ENCODE results near the gene HES7. TPM values are rescaled to one million over a fixed set of nuclear protein-coding genes. Genes with fewer than 3 reads are reported as not detected.

HES7 gene
- total and polyA plus RNA-seq, 9 of the 15 experiments (the other 6 are each of a cell fraction or from before 2014, with no cell fraction given) = 0.03 to 1.7 (median 0.14) TPM; not detected in 1

DNA sequence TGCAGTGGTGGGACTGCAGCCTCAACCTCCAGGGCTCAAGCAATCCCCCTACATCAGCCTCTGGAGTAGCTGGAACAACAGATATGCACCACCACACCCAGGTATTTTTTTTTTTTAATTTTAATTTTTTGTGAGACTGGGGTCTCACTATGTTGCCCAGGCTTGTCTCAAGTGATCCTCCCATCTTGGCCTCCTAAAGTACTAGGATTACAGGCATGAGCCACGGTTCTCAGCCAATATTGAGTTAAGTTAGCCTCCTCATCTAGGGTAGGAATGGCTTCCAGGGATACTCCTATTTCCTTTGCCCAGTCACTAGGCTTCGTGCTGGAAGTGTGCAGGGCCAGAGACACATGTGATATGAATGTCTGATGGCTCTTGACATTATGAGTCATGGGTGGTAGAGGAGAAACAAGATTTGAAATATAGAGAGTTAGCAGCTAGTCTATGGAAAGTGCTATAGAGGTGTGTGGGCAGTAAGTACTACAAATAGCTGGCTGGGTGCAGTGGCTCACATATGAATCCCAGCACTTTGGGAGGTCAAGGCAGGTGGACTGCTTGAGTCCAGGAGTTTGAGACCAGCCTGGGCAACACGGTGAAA is 8.0 kb upstream of the HES7 start:
- Histone ChIP-seq H3K9me1 (ENCODE audit: control insufficient read depth, insufficient read depth, low read length) (no peaks in the 10 kb centered on the region), H3K9ac (ENCODE audit: insufficient read depth in 1 of 2, low read depth in 2 of 2, low read length in 2 of 2) (no peak overlapping the region), H3K4me3 (no peak overlapping the region), H3K9me3 (replicated peaks; ENCODE audit: control insufficient read depth, insufficient read depth, low read depth, low read length) (no peaks in the 10 kb centered on the region), H3K27ac (ENCODE audit: extremely low read depth, low read depth, low read length) (no peak overlapping the region), H3K36me3 (ENCODE audit: control insufficient read depth, insufficient read depth, low read length) (no peaks in the 10 kb centered on the region), H4K20me1 (replicated peaks; ENCODE audit: control insufficient read depth, insufficient read depth, low read length) (no peaks in the 10 kb centered on the region), H2AFZ (ENCODE audit: low read depth, low read length) (no peak overlapping the region), H3K4me2 (ENCODE audit: insufficient read depth, low read length) (no peak overlapping the region), H3K4me1 (replicated peaks in 1 of 2; ENCODE audit: control insufficient read depth in 2 of 2, insufficient read depth in 2 of 2, low read length in 2 of 2) (peaks cover 3 to 15% of the 10 kb centered on the region in 2 experiments; a peak in 3 of 5 replicates), H3K79me2 (ENCODE audit: control insufficient read depth, insufficient read depth, low read length) (no peaks in the 10 kb centered on the region), H3K27me3 (ENCODE audit: control insufficient read depth in 2 of 2, insufficient read depth in 2 of 2, low read length in 2 of 2) (no peaks in the 10 kb centered on the region)
- ATAC-seq (no peak), DNase-seq (ENCODE audit: extremely low read depth in 1 of 4, low spot score in 3 of 4) (no peak), FAIRE-seq (no peak)
- TF ChIP-seq ZNF121 (CRISPR knock-in tag; conservative IDR thresholded peaks at IDR 0.05) (peak; percentile 72), KDM1A (IDR thresholded peaks at IDR 0.05) (no peak), KHSRP (IDR thresholded peaks at IDR 0.05) (no peak)
- in situ Hi-C loops (cut with MboI) (no loop called here), intact Hi-C loops (cut with micrococcal nuclease) (no loop called here)
- WGBS (ENCODE audit: insufficient coverage, low coverage, missing lambda C conversion rate) = 15% methylated on average over 2 of the region's 3 CpGs
- BruUV-seq (replicated peaks) = no TSS peak
- CTCF ChIA-PET (ENCODE audit: low intra/inter-chr PET ratio) = no interaction called here
- POLR2A ChIA-PET = interaction anchor here (0.6 to 1.5 kb wide), 4 partner anchors 25 to 251 kb away, joined by 3 to 5 read pairs (median 4); partner anchors contain the start of gene BORCS6

DNA sequence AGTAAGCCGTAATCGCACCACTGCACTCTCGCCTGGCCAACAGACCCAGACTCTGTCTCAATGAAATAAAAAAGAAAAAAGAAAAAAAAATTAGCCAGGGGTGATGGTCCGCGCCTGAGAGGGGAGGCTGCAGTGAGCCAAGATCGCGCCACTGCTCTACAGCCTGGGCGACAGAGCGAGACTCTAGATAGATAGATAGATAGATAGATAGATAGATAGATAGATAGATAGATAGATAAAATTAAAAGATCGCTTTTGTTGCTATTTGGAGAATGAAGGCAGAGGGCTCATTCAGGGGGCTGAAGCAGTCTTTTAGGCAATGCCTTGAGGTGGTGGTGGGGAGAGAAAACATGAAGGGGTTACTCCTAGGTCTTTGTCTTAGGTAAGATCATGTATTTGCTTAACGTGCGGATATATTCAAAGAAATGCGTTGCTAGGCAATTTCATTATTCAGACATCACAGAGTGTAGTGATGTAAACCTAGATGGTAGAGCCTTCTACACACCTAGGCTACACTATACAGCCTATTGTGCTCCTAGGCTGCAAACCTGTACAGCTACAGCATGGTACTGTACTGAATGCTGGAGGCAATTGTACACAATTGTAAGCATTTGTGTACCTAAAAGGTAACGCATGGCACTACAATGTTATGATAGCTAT is 4.3 kb upstream of the HES7 start:
- no peaks in the 10 kb centered on the region for H3K79me2 ChIP-seq (ENCODE audit: control insufficient read depth, insufficient read depth, low read length)
- DNase-seq (ENCODE audit: extremely low read depth in 1 of 4, low spot score in 3 of 4) (no peak), ATAC-seq (no peak), FAIRE-seq (no peak)
- 38% methylated on average over 10 of the region's 14 CpGs for WGBS (ENCODE audit: insufficient coverage, low coverage, missing lambda C conversion rate)
- no peaks in the 10 kb centered on the region; the same call in 1 of the 2 replicates for H4K20me1 ChIP-seq (replicated peaks; ENCODE audit: control insufficient read depth, insufficient read depth, low read length)
- no peaks in the 10 kb centered on the region for H3K9me1 ChIP-seq (ENCODE audit: control insufficient read depth, insufficient read depth, low read length)
- H3K36me3 ChIP-seq (ENCODE audit: control insufficient read depth, insufficient read depth, low read length) = no peaks in the 10 kb centered on the region
- ChIA-PET CTCF (ENCODE audit: low intra/inter-chr PET ratio) (no interaction called here), POLR2A (no interaction called here)
- H3K4me2 ChIP-seq (ENCODE audit: insufficient read depth, low read length) = no peak overlapping the region
- H3K4me3 ChIP-seq = 0 out of 2 replicates have a peak overlapping the region, but pooled peaks have one; percentile 2
- peak overlapping the region in 1 of 2 experiments; percentile 58; a peak in 2 of 4 replicates for H3K9ac ChIP-seq (ENCODE audit: insufficient read depth in 1 of 2, low read depth in 2 of 2, low read length in 2 of 2)
- TF ChIP-seq MCM7 (IDR thresholded peaks at IDR 0.05) (0 out of 4 replicates have a peak, but pooled peaks of 1 of the 2 experiments have one; percentile 48), FOXK2 (conservative IDR thresholded peaks at IDR 0.05 in 1 of 2, IDR thresholded peaks at IDR 0.05 in 1 of 2; ENCODE audit: low read depth in 2 of 2) (no peak), DACH1 (IDR thresholded peaks at IDR 0.05; ENCODE audit: partially characterized antibody) (peak; percentile 99), ZC3H4 (CRISPR knock-in tag; IDR thresholded peaks at IDR 0.05; ENCODE audit: borderline replicate concordance) (no peak), MTA1 (IDR thresholded peaks at IDR 0.05; ENCODE audit: borderline replicate concordance) (0 out of 2 replicates have a peak, but pooled peaks have one; percentile 51), GATAD2B (IDR thresholded peaks at IDR 0.05; ENCODE audit: borderline replicate concordance) (0 out of 2 replicates have a peak, but pooled peaks have one; percentile 30), HNRNPLL (IDR thresholded peaks at IDR 0.05; ENCODE audit: low read depth, low read length, poor library complexity, severe bottlenecking) (no peak)
- TF ChIP-seq, protein P1, sequence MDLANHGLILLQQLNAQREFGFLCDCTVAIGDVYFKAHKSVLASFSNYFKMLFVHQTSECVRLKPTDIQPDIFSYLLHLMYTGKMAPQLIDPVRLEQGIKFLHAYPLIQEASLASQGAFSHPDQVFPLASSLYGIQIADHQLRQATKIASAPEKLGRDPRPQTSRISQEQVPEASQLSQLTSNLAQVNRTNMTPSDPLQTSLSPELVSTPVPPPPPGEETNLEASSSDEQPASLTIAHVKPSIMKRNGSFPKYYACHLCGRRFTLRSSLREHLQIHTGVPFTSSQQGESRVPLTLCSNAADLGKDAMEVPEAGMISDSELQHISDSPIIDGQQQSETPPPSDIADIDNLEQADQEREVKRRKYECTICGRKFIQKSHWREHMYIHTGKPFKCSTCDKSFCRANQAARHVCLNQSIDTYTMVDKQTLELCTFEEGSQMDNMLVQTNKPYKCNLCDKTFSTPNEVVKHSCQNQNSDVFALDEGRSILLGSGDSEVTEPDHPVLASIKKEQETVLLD (IDR thresholded peaks at IDR 0.05) = peak; percentile 68
- intact Hi-C loops (cut with micrococcal nuclease) (loop anchor here (10.0 kb wide), 1 partner anchor 293 kb away; the partner anchor contains the start of gene KDM6B), in situ Hi-C loops (cut with MboI) (no loop called here)
- H3K27me3 ChIP-seq (ENCODE audit: control insufficient read depth in 2 of 2, insufficient read depth in 2 of 2, low read length in 2 of 2) = 0 out of 5 replicates have a peak, but pooled peaks cover 0 to 4% of the 10 kb centered on the region in 2 experiments
- peaks cover 17 to 44% of the 10 kb centered on the region in 2 experiments; a peak in 3 of 5 replicates for H3K4me1 ChIP-seq (replicated peaks in 1 of 2; ENCODE audit: control insufficient read depth in 2 of 2, insufficient read depth in 2 of 2, low read length in 2 of 2)
- H2AFZ ChIP-seq (ENCODE audit: low read depth, low read length) = no peak overlapping the region
- no peak overlapping the region for H3K27ac ChIP-seq (ENCODE audit: extremely low read depth, low read depth, low read length)
- H3K9me3 ChIP-seq (replicated peaks; ENCODE audit: control insufficient read depth, insufficient read depth, low read depth, low read length) = no peaks in the 10 kb centered on the region
- BruUV-seq (replicated peaks) = no TSS peak

Data from K562 (cell line).